GM19452 (cell line): ENCODE measurements around the gene ANKS4B.
"Not testable (repeated sequence)": the region's sequence is repeated elsewhere in the genome, so short reads cannot be mapped to it uniquely, and the experiment has no call there.

Experiments used
- ATAC-seq: cut with Tn5 transposase; IDR thresholded peaks from one replicate; pipeline ENCODE4 v1.9.1; 2021; ENCODE audit not compliant: unreplicated experiment

The ANKS4B gene

GRCh38 chr16:21262779-21263639 lies 29.5 kb downstream of the ANKS4B start:
- ATAC-seq = no peak

DNA sequence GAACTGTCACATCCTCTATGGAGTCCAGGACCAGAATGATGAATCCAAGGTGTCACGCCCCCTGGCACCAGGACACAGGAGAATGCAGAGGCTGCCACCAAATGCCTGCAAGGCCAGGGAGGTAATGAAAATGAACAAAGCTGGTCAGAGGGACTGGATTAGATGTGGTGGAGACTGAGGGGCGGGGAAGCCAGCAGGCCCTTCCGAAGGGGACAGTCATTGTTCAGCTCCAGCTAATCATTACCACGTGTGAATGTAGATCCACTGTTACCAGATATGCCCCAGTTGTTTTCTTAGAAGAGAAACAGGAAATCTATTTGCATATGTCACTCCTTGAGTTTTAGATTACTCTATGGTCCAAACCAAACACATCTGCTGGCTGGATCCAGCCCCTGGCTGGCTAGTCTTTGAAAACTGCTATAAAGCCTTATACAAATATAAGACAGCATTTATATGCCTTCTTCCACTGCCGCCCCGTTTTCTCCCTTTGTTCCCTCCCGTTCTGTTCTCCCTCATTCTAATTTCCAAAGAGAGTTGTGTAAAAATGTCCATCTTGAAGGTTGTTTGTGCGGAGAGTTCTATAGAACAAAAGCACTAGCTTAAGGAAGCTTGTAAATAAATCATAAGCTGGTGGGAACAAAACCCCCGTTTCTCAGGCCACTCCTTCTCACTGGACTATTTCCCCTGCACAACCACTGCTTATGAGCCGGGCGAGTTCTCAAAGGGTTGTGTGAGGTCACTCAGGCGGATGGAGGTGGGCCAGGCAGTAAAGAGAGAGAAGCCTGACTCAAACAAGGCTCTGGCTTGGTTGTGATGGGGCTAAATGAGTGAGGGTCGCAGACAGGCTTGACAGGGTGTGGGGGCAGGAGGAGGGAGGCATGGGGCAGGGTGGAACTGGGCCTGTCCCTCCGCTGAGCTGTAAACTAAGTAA lies 30.4 kb downstream of the ANKS4B start:
- peak; percentile 78 for ATAC-seq

GRCh38 chr16:21264571-21265036 lies 31.1 kb downstream of the ANKS4B start:
- ATAC-seq = no peak

GRCh38 chr16:21265104-21265837 lies 31.8 kb downstream of the ANKS4B start:
- no peak for ATAC-seq

DNA sequence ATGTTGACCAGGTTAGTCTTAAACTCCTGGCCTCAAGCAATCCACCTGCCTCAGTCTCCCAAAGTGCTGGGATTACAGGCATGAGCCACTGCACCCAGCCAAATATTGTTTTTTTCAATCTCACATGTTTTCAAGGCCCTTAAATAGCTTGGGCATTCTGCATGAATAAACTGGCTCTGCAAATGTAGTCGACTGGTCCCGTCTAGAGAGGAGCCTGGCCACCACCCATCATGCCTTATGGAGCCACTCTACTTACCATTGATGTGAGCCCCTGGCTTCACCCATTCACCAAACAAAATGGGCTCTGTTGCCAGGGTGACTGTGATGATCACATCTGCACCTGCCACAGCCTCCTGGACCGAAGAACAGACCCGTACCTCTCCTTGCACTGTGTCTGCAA lies 33.8 kb downstream of the ANKS4B start:
- no peak for ATAC-seq

DNA sequence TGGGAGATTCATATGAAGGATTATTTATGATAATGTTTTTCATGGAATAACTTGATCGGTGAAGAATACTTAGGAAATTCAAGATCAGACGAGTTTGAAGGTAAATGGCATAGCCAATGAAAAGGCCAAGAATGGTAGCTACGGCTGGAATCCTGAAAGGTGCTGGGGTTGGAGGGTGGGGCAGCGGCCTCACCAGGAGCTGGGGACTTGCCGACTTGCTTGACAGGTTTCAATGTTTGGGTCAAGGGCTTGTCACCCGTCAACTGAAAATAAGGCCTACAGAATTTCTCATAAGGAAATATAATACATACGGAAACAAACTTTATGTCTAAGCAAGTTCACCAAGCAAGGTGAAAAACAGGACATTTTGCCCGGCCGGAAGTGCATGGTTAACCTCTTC lies 34.7 kb downstream of the ANKS4B start:
- ATAC-seq = no peak

- ATAC-seq = no peak
These were observed 38.8 kb downstream of the ANKS4B start for GRCh38 chr16:21272253-21272652.

DNA sequence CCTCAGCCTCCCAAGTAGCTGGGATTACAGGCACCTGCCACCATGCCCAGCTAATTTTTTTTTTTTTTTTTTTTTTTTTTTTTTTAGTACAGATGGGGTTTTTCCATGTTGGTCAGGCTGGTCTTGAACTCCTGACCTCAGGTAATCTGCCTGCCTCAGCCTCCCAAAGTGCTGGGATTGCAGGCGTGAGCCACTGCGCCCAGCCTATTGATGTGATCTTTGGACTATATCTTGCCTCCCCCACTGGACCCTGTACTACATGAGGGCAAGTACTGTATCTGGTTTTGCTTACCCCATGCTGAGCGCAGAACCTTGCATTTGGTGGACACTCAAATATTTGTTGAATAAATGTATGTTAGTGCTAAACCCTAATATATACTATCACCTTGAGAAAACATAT lies 39.3 kb downstream of the ANKS4B start:
- ATAC-seq = not testable (repeated sequence)

- no peak for ATAC-seq
These were observed 40.8 kb downstream of the ANKS4B start for GRCh38 chr16:21274172-21274726.

GRCh38 chr16:21275529-21275928 lies 42.0 kb downstream of the ANKS4B start:
- no peak for ATAC-seq

- ATAC-seq = no peak
These were observed 42.6 kb downstream of the ANKS4B start for GRCh38 chr16:21276090-21276489.

DNA sequence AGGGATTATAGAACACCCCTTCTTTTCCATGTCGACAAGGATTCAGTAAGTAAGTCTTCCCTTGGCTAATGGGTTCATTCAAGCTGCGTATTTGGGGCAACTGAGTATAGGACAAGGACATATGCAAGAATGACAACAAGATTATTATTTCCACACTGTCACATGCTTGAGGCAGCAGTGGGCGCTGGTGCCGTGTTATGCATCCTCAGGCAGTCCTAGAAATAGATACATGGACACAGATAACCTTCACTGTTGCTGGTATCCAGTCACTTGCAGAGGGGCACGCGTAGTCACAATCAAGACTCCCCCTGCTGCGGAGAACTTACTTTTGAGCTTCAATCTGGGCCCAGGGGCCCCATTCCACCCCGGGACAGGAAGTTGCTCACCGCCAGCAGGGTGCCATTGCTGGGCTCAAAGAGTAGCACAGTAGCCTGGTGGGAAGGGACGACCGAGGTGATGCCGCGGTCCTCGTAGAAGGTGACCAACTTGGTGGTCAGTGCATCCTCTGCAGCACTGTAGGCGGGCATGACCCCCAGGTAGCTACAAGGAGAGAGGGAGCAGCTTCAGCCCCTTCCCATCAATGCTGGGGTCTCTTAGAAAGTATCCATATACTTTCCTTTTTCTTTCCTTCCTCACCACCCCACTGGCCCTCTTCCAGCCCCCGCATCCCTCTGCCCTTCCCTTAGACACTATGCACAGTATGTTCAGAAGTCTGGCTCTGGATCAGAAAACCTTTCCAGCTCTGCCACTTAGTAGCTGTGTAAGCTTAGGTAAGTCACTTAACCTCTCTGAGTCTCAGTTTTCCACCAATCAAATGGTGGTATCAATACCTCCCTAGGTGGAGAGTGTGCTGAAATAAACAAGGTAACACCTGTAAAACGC lies 43.8 kb downstream of the ANKS4B start:
- ATAC-seq = no peak

- ATAC-seq = peak; percentile 55
These were observed 44.6 kb downstream of the ANKS4B start, which contains the start of gene CRYM for GRCh38 chr16:21277927-21278706. Gene CRYM, minus strand, starts transcription at chr16:21278290. Its CDS starts 39 bp downstream, at chr16:21278251.

DNA sequence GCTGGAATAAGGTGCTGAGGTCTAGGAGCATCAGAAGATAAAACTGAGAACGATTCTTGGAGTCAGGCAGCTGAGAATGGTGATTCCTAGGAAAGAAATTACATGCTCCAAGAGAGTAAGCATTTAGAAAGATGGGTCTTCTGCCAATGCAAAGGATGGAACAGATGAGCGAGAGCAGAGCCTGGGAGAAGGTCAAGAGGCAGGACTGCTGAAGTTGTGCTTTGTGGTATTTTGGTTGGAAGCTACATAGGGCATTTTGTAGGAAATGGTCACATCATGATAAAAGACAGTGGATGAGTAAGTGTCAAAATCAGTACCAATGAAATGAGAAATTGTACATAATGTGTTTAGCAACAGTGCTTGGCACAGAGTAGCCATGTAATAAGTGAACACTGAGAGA lies 46.0 kb downstream of the ANKS4B start:
- no peak for ATAC-seq

DNA sequence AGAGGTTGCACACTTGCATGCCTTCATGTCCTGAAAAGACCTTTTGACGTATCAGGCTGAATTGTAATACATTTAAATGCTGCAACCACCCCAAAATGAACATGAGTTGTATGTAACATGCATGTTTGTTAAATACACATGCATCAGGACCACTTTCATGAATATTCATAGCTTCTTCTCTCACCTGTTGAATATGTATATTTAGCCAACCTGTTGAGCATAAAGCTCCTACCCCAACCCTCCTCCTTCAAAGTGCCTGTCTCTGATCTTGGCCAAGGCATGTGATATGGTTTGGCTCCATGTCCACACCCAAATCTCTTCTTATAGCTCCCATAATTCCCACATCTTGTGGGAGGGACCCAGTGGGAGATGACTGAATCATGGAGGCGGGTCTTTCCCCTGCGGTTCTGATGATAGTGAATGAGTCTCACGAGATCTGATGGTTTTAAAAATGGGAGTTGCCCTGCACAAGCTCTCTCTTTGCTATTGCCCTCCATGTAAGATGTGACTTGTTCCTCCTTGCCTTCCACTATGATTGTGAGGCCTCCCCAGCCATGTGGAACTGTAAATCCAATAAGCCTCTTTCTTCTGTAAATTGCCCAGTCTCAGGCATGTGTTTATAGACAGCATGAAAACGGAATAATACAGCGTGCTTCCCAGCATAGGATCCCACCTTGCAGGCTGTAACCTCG lies 48.3 kb downstream of the ANKS4B start:
- ATAC-seq = no peak

DNA sequence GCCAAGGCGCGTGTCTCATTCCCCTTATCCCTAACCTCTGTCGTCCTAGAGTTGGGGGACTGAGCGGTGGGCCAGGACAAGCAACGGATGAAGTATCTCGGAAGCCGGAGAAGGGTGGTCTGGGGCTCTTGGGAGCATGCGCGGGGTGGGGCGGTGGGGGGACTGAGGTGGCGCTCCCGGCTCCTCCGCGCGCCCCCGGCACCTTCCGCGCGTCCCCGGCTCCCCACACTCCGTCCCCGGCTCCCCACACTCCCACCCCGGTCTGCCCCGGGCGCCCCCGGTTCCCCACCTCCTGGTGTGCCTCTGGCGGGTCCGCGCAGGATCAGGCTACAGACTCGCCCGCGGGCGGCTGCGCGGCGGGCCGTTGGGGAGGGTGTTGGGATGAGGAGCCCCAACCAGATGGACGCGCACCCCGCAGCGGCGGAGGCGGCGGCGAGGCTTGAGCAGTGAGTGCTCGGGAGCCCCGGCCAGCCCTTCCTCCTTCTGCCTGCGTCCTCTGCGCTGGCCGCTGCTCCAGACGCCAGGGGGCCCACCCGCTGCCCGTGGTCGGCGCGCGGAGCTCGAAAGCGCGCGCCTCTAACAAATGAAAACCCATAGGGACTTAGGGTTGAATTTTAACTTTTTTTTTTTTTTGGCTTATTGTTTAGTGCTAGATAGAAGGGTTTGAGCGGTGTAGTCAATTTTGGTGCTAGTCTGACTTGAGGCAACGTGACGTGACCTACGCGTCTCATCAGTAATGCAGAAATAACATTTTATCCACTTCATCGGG lies 50.2 kb downstream of the ANKS4B start:
- ATAC-seq = no peak

DNA sequence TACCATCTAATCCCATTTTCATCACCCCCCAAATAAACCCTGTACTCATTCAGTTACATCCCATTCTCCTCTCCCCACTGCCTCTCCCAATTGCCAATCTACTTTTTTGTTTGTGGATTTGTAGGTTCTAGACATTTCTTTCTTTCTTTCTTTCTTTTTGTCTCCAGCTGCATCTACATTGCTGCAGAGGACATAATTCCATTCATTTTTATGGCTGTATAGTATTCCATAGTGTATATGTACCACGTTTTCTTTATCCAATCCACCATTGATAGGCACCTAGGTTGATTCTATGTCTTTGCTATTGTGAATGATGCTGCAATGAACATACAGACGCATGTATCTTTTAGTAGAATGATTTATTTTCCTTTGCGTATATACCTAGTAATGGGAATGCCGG lies 50.9 kb downstream of the ANKS4B start:
- no peak for ATAC-seq

DNA sequence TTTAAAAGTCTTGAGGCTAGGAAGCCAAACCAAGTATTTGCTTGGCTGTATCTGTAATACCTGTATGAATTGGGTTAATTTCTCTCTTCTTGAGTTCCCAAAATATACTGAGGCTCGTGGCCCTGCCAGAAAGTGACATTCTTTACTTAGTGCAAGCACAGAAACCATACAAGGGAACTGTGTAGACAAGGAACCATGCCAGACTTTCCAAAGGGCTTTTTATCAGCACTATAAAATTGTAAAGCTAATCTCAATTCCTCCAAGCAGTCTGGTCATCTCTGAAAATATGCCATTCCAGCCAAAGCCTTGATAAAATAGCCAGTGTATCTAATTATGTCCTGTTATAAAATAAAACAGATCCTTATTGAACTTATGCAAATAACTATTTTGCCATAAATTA lies 51.8 kb downstream of the ANKS4B start:
- no peak for ATAC-seq
